HepG2 (cell line): ENCODE data around the gene KMT2A. TPM values are rescaled to one million over a fixed set of nuclear protein-coding genes. Genes with fewer than 3 reads are reported as not detected.

Source experiments
- CBX1 ChIP-seq: IDR thresholded peaks from one replicate; pipeline ENCODE4 v1.6.1; 2016; ENCODE audit warnings: antibody characterized with exemption, low read depth
- CEBPG ChIP-seq: IDR thresholded peaks from 2 replicates; pipeline ENCODE4 v1.6.1; 2016
- DR1 ChIP-seq: sonication (generic); formaldehyde crosslinking; IDR thresholded peaks from 2 replicates; pipeline ENCODE4 v1.8.0; 2021; ENCODE audit warnings: mild to moderate bottlenecking, missing genetic modification reagents, inconsistent platforms
- KDM5A ChIP-seq: fragments of 200-600 bp; sonication (generic); IDR thresholded peaks from 2 replicates; pipeline ENCODE4 v1.7.0; 2018; ENCODE audit warnings: antibody characterized with exemption, mild to moderate bottlenecking, low read length, borderline replicate concordance
- RARA ChIP-seq: IDR thresholded peaks from 2 replicates; pipeline ENCODE4 v1.6.1; 2016; ENCODE audit warnings: missing genetic modification reagents, missing compliant biosample characterization
- SNAI1 ChIP-seq: sonication (generic); formaldehyde crosslinking; IDR thresholded peaks from 2 replicates; pipeline ENCODE4 v1.5.0; 2020; ENCODE audit warnings: mild to moderate bottlenecking, missing genetic modification reagents, borderline replicate concordance
- SNAPC4 ChIP-seq: sonication (generic); formaldehyde crosslinking; IDR thresholded peaks from 2 replicates; pipeline ENCODE4 v1.4.0; 2020; ENCODE audit warnings: mild to moderate bottlenecking, missing genetic modification reagents
- WIZ ChIP-seq: sonication (generic); formaldehyde crosslinking; IDR thresholded peaks from 2 replicates; pipeline ENCODE4 v1.5.1; 2020; ENCODE audit warnings: mild to moderate bottlenecking, missing genetic modification reagents
- XRCC5 ChIP-seq: fragments of 200-400 bp; formaldehyde crosslinking; optimal IDR thresholded peaks from 2 replicates; pipeline ENCODE3; 2017; ENCODE audit warnings: mild to moderate bottlenecking, low read length
- ZEB1 ChIP-seq: IDR thresholded peaks from 2 replicates; pipeline ENCODE4 v1.6.1; 2012; ENCODE audit warnings: mild to moderate bottlenecking, low read depth, inconsistent platforms; ENCODE audit not compliant: insufficient replicate concordance
- ZNF446 ChIP-seq: sonication (generic); formaldehyde crosslinking; IDR thresholded peaks from 2 replicates; pipeline ENCODE4 v1.5.0; 2020; ENCODE audit warnings: mild to moderate bottlenecking, missing genetic modification reagents
- ZNF451 ChIP-seq: sonication (generic); formaldehyde crosslinking; IDR thresholded peaks from 2 replicates; pipeline ENCODE4 v1.5.0; 2020; ENCODE audit warnings: mild to moderate bottlenecking, missing genetic modification reagents
- ZNF646 ChIP-seq: sonication (generic); formaldehyde crosslinking; IDR thresholded peaks from 2 replicates; pipeline ENCODE4 v1.9.0; 2021; ENCODE audit warnings: mild to moderate bottlenecking, missing genetic modification reagents
- ZNF770 ChIP-seq: sonication (generic); formaldehyde crosslinking; IDR thresholded peaks from 2 replicates; pipeline ENCODE4 v1.5.0; 2020; ENCODE audit warnings: mild to moderate bottlenecking, missing genetic modification reagents
- polyA plus RNA-seq, 8 experiments: library from polyadenylated mRNA; depleted of rRNA in 3 of 8; stranded (reverse) in 7 of 8; unstranded in 1 of 8; fragments of >200 nt; fragmentation: Illumina TruSeq in 4 of 8; extraction: Trizol in 4 of 8; gene quantifications; 2 replicates each; pipeline versions ENCODE4 v1.2.1 to v1.2.3, GENCODE V29; 2011 to 2016; ENCODE audit warnings: low read depth in 4 of 8, missing spikeins in 1 of 8, mixed read lengths in 1 of 8; ENCODE audit not compliant: insufficient read depth in 1 of 8
- total RNA-seq, 5 experiments: library from RNA; depleted of rRNA; stranded (reverse); fragments of >200 nt; fragmentation: Illumina TruSeq; extraction: Trizol; gene quantifications; 2 replicates each; pipeline ENCODE4 v1.2.3, GENCODE V29; 2016; ENCODE audit warnings: low read depth in 1 of 5

The KMT2A gene
- total and polyA plus RNA-seq, 2 of the 13 experiments (the other 11 are each of a cell fraction or from before 2014, with no cell fraction given) = 12.4 to 20.0 TPM

- peak; percentile 85 for TF ChIP-seq SNAPC4 (CRISPR knock-in tag)
- peak; percentile 76 for TF ChIP-seq DR1 (CRISPR knock-in tag)
- peak; percentile 8 for TF ChIP-seq CBX1
- TF ChIP-seq ZNF446 (CRISPR knock-in tag) = peak; percentile 36; the same call in 1 of the 2 replicates
- TF ChIP-seq ZNF451 (CRISPR knock-in tag) = no peak
- TF ChIP-seq CEBPG (CRISPR knock-in tag) = no peak; the same call in 1 of the 2 replicates
- TF ChIP-seq KDM5A = peak; percentile 97
- peak; percentile 77; the same call in 1 of the 2 replicates for TF ChIP-seq SNAI1 (CRISPR knock-in tag)
- peak; percentile 58; the same call in 1 of the 2 replicates for TF ChIP-seq ZNF646 (CRISPR knock-in tag)
- no peak for TF ChIP-seq WIZ (CRISPR knock-in tag)
- 0 out of 2 replicates have a peak, but pooled peaks have one; percentile 8 for TF ChIP-seq RARA (CRISPR knock-in tag)
- TF ChIP-seq ZNF770 (CRISPR knock-in tag) = peak; percentile 36; the same call in 1 of the 2 replicates
- TF ChIP-seq XRCC5 = peak; percentile 34
- peak; percentile 45 for TF ChIP-seq ZEB1
Observed at GRCh38 chr11:118401151-118401879, 35.0 kb upstream of the KMT2A start, which contains the start of gene ATP5MG (continued).
